ENCODE data around the gene WASHC3. TPM values are rescaled to one million over a fixed set of nuclear protein-coding genes. Genes with fewer than 3 reads are reported as not detected.

WASHC3 gene
- polyA plus RNA-seq, 3 donors, result 26.0 to 75.8 (median 66.2) TPM

DNA sequence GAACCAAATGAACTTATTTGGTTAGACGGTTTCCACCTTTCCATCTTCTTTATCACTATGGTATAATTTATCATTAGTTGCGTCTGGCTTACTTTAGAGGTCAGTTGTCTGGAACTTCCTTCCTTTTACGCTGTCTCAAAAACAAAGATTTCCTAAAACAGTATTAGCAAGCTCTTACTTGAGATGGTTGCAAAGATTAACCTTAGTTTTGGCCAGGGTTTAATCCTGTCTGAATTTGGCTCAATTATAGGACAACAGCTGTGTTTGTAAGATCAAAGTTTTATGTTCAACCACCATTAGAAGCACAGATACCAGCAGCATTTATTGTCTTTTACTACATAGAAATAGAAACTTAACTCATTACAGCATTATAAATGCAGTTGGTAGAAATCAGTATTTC lies 7.9 kb upstream of the WASHC3 start:
- Histone ChIP-seq H3K36me3 (replicated peaks in 1 of 2; ENCODE audit: control insufficient read depth in 1 of 2, insufficient read depth in 2 of 2, low read length in 2 of 2) (peaks cover 5 to 16% of the 10 kb centered on the region in 2 donors), H3K79me2 (ENCODE audit: insufficient read depth, low read length) (no peaks in the 10 kb centered on the region), H3K4me2 (replicated peaks; ENCODE audit: extremely low read depth, low read length, poor library complexity, severe bottlenecking) (no peak overlapping the region), H3K27ac (ENCODE audit: low read depth in 1 of 2, low read length in 2 of 2) (no peak overlapping the region), H3K4me3 (replicated peaks in 1 of 3; ENCODE audit: low read depth in 2 of 3, low read length in 3 of 3) (no peak overlapping the region), H3K9ac (ENCODE audit: insufficient read depth, low read length, poor library complexity, severe bottlenecking) (no peak overlapping the region), H3K27me3 (ENCODE audit: control insufficient read depth in 2 of 2, insufficient read depth in 2 of 2, low read length in 2 of 2) (no peaks in the 10 kb centered on the region), H3K4me1 (ENCODE audit: control insufficient read depth in 1 of 2, insufficient read depth in 2 of 2, low read length in 2 of 2) (no peaks in the 10 kb centered on the region), H4K20me1 (ENCODE audit: insufficient read depth, low read length) (no peaks in the 10 kb centered on the region), H2AFZ (ENCODE audit: insufficient read depth, low read depth, low read length, poor library complexity, severe bottlenecking) (no peak overlapping the region), H3K9me3 (replicated peaks in 1 of 2; ENCODE audit: control insufficient read depth in 1 of 2, insufficient read depth in 1 of 2, low read length in 2 of 2) (no peaks in the 10 kb centered on the region)
- Mint-ChIP-seq H3K9me3 (no peaks in the 10 kb centered on the region), H3K4me3 (no peak overlapping the region), H3K36me3 (peaks cover 10 to 17% of the 10 kb centered on the region in 2 donors), H3K4me1 (no peaks in the 10 kb centered on the region), H3K27ac (no peak overlapping the region), H3K27me3 (ENCODE audit: low read depth in 3 of 3) (peaks cover 0 to 2% (median 0%) of the 10 kb centered on the region in 3 donors)
- intact Hi-C loops (cut with micrococcal nuclease), result no loop called here
- no CpG with 5 or more reads among the region's 3 CpGs for WGBS (ENCODE audit: insufficient coverage)
- TF ChIP-seq, protein P1, sequence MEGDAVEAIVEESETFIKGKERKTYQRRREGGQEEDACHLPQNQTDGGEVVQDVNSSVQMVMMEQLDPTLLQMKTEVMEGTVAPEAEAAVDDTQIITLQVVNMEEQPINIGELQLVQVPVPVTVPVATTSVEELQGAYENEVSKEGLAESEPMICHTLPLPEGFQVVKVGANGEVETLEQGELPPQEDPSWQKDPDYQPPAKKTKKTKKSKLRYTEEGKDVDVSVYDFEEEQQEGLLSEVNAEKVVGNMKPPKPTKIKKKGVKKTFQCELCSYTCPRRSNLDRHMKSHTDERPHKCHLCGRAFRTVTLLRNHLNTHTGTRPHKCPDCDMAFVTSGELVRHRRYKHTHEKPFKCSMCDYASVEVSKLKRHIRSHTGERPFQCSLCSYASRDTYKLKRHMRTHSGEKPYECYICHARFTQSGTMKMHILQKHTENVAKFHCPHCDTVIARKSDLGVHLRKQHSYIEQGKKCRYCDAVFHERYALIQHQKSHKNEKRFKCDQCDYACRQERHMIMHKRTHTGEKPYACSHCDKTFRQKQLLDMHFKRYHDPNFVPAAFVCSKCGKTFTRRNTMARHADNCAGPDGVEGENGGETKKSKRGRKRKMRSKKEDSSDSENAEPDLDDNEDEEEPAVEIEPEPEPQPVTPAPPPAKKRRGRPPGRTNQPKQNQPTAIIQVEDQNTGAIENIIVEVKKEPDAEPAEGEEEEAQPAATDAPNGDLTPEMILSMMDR (IDR thresholded peaks at IDR 0.05), result no peak
- no peak for DNase-seq

DNA sequence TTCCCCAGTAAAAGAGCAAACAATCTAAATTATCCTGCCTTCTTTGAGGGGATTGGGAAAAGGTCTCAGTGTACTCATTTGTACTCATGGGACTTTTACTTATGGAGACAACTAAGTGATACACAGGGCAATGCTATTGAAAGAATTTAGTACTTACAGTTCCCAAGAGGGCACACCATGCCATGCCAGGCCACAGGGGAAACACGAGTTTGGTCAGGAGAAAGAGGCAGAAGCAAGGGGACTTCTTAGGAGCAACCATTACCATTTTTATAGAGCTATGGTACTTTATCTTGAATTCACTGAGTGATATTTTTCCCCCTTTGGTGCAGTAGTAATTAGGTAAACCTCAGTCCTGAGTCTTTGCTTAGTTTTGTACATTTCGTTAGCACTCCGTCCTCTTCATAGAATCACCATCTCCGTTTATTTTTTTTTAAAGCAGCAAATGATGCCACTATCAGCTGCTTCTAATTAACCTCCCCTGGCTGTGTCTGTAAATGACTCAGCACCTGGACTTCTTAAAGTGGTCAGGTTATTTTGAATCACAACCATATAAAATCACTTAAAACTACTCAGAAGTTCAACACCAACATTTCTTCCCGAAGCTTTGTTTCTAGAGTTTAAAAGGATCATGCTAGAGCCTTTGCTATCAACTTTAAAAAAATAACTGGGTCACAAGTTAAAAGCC lies 5.9 kb upstream of the WASHC3 start:
- Mint-ChIP-seq H3K4me1 (no peaks in the 10 kb centered on the region), H3K36me3 (no peaks in the 10 kb centered on the region), H3K27me3 (ENCODE audit: low read depth in 3 of 3) (peaks cover 0 to 5% (median 0%) of the 10 kb centered on the region in 3 donors), H3K27ac (no peak overlapping the region), H3K9me3 (no peaks in the 10 kb centered on the region), H3K4me3 (no peak overlapping the region)
- H3K4me3 ChIP-seq (replicated peaks in 1 of 3; ENCODE audit: low read depth in 2 of 3, low read length in 3 of 3), result no peak overlapping the region
- H2AFZ ChIP-seq (ENCODE audit: insufficient read depth, low read depth, low read length, poor library complexity, severe bottlenecking), result no peak overlapping the region
- TF ChIP-seq, protein P1 (IDR thresholded peaks at IDR 0.05), result no peak
- H4K20me1 ChIP-seq (ENCODE audit: insufficient read depth, low read length), result no peaks in the 10 kb centered on the region
- H3K9ac ChIP-seq (ENCODE audit: insufficient read depth, low read length, poor library complexity, severe bottlenecking), result no peak overlapping the region
- no peaks in the 10 kb centered on the region for H3K79me2 ChIP-seq (ENCODE audit: insufficient read depth, low read length)
- H3K9me3 ChIP-seq (replicated peaks in 1 of 2; ENCODE audit: control insufficient read depth in 1 of 2, insufficient read depth in 1 of 2, low read length in 2 of 2), result no peaks in the 10 kb centered on the region
- H3K27me3 ChIP-seq (ENCODE audit: control insufficient read depth in 2 of 2, insufficient read depth in 2 of 2, low read length in 2 of 2), result no peaks in the 10 kb centered on the region
- intact Hi-C loops (cut with micrococcal nuclease), result no loop called here
- no peak overlapping the region for H3K27ac ChIP-seq (ENCODE audit: low read depth in 1 of 2, low read length in 2 of 2)
- H3K4me1 ChIP-seq (ENCODE audit: control insufficient read depth in 1 of 2, insufficient read depth in 2 of 2, low read length in 2 of 2), result no peaks in the 10 kb centered on the region
- DNase-seq, result no peak
- H3K36me3 ChIP-seq (replicated peaks in 1 of 2; ENCODE audit: control insufficient read depth in 1 of 2, insufficient read depth in 2 of 2, low read length in 2 of 2), result no peaks in the 10 kb centered on the region
- H3K4me2 ChIP-seq (replicated peaks; ENCODE audit: extremely low read depth, low read length, poor library complexity, severe bottlenecking), result no peak overlapping the region
- WGBS (ENCODE audit: insufficient coverage), result no CpG with 5 or more reads among the region's 5 CpGs
